Parathyroid adenoma (tissue), 2 donors: ENCODE measurements around the gene RTL1.

Experiments used
- H2AFZ ChIP-seq: fragments of 300-600 bp; sonication (generic); one replicate; pipeline ENCODE4 v1.7.0; 2017; ENCODE audit warnings: antibody characterized with exemption, mild to moderate bottlenecking
- H3K27ac ChIP-seq: fragments of 300-600 bp; sonication (generic); one replicate; pipeline ENCODE4 v1.7.0; 2017
- H3K27me3 ChIP-seq: fragments of 300-600 bp; sonication (generic); one replicate; pipeline ENCODE4 v1.7.0; 2017; ENCODE audit warnings: low read length; ENCODE audit not compliant: control insufficient read depth, insufficient read depth
- H3K36me3 ChIP-seq: fragments of 300-600 bp; sonication (generic); one replicate; pipeline ENCODE4 v1.7.0; 2017; ENCODE audit warnings: low read length; ENCODE audit not compliant: control insufficient read depth, insufficient read depth
- H3K4me1 ChIP-seq: fragments of 300-600 bp; sonication (generic); one replicate; pipeline ENCODE4 v1.7.0; 2017; ENCODE audit warnings: control low read depth
- H3K4me2 ChIP-seq: fragments of 300-600 bp; sonication (generic); one replicate; pipeline ENCODE4 v1.7.0; 2017; ENCODE audit warnings: low read length
- H3K4me3 ChIP-seq: fragments of 300-600 bp; sonication (generic); one replicate; pipeline ENCODE4 v1.7.0; 2017; ENCODE audit warnings: low read depth, low read length
- H3K79me2 ChIP-seq: fragments of 300-600 bp; sonication (generic); one replicate; pipeline ENCODE4 v1.7.0; 2017; ENCODE audit warnings: control low read depth
- H3K9ac ChIP-seq: fragments of 300-600 bp; sonication (generic); one replicate; pipeline ENCODE4 v1.7.0; 2017; ENCODE audit warnings: mild to moderate bottlenecking
- H3K9me3 ChIP-seq: fragments of 300-600 bp; sonication (generic); one replicate; pipeline ENCODE4 v1.7.0; 2017; ENCODE audit warnings: low read length; ENCODE audit not compliant: control insufficient read depth
- TF ChIP-seq, protein P1 (sequence below): fragments of 300-600 bp; sonication (generic); IDR thresholded peaks from one replicate; pipeline ENCODE4 v1.7.0; 2017; ENCODE audit warnings: antibody characterized with exemption, mild to moderate bottlenecking
- donor health status: primary hyperparathyroidism.

RTL1 gene

DNA sequence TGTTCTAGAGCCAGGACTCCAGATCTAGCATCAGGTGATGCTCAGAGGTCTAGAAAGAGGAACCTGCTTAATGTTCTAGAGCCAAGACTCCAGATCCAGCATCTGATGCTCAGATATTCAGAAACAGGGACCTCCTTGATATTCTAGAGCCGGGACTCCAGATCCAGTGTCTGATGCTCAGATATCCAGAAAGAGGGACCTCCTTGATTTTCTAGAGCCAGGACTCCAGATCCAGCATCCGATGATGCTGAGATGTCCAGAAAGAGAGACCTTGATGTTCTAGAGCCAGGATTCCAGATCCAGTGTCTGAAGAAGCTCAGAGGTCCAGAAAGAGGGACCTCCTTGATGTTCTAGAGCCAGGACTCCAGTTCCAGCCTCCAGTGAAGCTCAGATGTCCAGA lies 40.7 kb downstream of the RTL1 start:
- H3K79me2 ChIP-seq: no peaks in the 10 kb centered on the region
- H3K36me3 ChIP-seq: no peaks in the 10 kb centered on the region
- H3K4me3 ChIP-seq: no peak overlapping the region
- no peaks in the 10 kb centered on the region for H3K9me3 ChIP-seq
- TF ChIP-seq, protein P1, sequence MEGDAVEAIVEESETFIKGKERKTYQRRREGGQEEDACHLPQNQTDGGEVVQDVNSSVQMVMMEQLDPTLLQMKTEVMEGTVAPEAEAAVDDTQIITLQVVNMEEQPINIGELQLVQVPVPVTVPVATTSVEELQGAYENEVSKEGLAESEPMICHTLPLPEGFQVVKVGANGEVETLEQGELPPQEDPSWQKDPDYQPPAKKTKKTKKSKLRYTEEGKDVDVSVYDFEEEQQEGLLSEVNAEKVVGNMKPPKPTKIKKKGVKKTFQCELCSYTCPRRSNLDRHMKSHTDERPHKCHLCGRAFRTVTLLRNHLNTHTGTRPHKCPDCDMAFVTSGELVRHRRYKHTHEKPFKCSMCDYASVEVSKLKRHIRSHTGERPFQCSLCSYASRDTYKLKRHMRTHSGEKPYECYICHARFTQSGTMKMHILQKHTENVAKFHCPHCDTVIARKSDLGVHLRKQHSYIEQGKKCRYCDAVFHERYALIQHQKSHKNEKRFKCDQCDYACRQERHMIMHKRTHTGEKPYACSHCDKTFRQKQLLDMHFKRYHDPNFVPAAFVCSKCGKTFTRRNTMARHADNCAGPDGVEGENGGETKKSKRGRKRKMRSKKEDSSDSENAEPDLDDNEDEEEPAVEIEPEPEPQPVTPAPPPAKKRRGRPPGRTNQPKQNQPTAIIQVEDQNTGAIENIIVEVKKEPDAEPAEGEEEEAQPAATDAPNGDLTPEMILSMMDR: no peak
- H3K27me3 ChIP-seq: no peaks in the 10 kb centered on the region
- no peak overlapping the region for H3K27ac ChIP-seq
- no peaks in the 10 kb centered on the region for H3K4me1 ChIP-seq
- no peak overlapping the region for H3K4me2 ChIP-seq
- H2AFZ ChIP-seq: no peak overlapping the region
- no peak overlapping the region for H3K9ac ChIP-seq

- Histone ChIP-seq H3K9ac (no peak overlapping the region), H3K4me3 (no peak overlapping the region), H3K9me3 (no peaks in the 10 kb centered on the region), H3K36me3 (no peaks in the 10 kb centered on the region), H3K79me2 (no peaks in the 10 kb centered on the region), H2AFZ (no peak overlapping the region), H3K27ac (no peak overlapping the region), H3K4me2 (no peak overlapping the region), H3K27me3 (no peaks in the 10 kb centered on the region), H3K4me1 (no peaks in the 10 kb centered on the region)
- TF ChIP-seq, protein P1: no peak
Measured at GRCh38 chr14:100862277-100862676, 41.2 kb downstream of the RTL1 start.

DNA sequence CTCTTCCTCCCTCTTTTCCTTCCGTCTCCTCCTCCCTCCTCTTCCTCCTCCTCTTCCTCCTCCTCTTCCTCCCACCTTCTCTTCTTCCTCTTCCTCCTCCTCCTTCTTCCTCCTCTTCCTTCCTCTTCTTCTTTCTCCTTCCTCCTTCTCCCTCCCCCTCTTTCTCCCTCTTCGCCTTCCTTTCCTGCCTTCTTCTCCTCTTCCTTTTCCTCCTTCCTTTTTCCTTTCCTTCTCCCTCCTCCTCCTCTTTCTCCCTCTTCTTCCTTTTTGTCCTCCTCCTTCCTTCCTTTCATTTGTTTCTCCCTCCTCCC lies 41.6 kb downstream of the RTL1 start:
- Histone ChIP-seq H3K4me2 (no peak overlapping the region), H3K9me3 (no peaks in the 10 kb centered on the region), H3K27me3 (no peaks in the 10 kb centered on the region), H3K36me3 (no peaks in the 10 kb centered on the region), H3K4me3 (no peak overlapping the region), H3K9ac (no peak overlapping the region), H2AFZ (no peak overlapping the region), H3K27ac (no peak overlapping the region), H3K4me1 (no peaks in the 10 kb centered on the region), H3K79me2 (no peaks in the 10 kb centered on the region)
- TF ChIP-seq, protein P1: no peak

DNA sequence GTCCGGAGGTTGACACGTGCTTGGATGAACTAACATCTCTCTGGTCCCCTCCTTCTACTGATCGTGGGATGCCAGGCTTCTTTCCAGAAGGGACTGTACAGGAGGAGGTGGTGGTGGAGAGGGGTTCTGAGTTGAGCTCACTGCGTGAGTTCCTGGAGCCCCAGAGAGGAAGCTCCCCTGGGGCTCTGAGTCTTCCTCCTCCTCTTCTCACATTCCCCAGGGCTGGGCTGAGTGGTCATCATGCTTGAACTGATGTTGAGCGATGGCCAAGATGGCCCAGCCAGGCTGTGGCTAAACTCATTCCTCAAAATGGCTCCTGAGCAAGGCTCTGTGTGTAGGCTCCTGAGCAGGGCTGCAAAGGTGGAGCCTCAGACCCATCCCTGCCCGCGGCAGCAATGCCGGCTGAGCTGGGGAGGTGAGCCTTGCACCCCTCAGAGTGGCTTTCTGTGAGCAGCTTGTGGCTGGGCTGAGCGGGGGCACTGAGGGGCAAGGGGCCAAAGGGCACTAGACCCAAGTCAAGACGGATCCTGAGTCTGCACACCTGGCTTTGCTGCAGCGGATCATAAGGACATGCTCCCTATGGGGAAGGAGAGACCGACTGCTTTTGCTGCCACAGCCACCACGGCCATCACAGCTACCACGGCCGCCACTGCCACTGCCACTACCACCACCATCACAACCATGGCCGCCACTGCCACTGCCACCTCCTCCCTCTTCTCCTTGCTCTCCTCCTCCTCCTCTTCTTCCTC lies 42.2 kb downstream of the RTL1 start:
- Histone ChIP-seq H3K27ac (no peak overlapping the region), H3K36me3 (no peaks in the 10 kb centered on the region), H3K4me1 (no peaks in the 10 kb centered on the region), H3K9me3 (no peaks in the 10 kb centered on the region), H3K4me2 (no peak overlapping the region), H3K9ac (no peak overlapping the region), H3K79me2 (no peaks in the 10 kb centered on the region), H3K27me3 (no peaks in the 10 kb centered on the region), H3K4me3 (no peak overlapping the region), H2AFZ (no peak overlapping the region)
- TF ChIP-seq, protein P1: no peak

GRCh38 chr14:100860556-100861187 lies 42.9 kb downstream of the RTL1 start:
- Histone ChIP-seq H3K27ac (no peak overlapping the region), H3K36me3 (no peaks in the 10 kb centered on the region), H2AFZ (no peak overlapping the region), H3K9ac (no peak overlapping the region), H3K4me2 (no peak overlapping the region), H3K9me3 (no peaks in the 10 kb centered on the region), H3K4me1 (no peaks in the 10 kb centered on the region), H3K4me3 (no peak overlapping the region), H3K27me3 (no peaks in the 10 kb centered on the region), H3K79me2 (no peaks in the 10 kb centered on the region)
- TF ChIP-seq, protein P1: no peak
